H1 (cell line): ENCODE data around the gene MGME1. TPM values are rescaled to one million over a fixed set of nuclear protein-coding genes. Genes with fewer than 3 reads are reported as not detected.

Experiments used
- CTCF ChIA-PET: fragments of 300-600 bp; sonication (Branson Sonifier 250); formaldehyde crosslinking; loops from one replicate; lab custom pipeline; 2021; ENCODE audit not compliant: partially characterized antibody; lab: Charles Lee
- POLR2A ChIA-PET: fragments of 300-600 bp; sonication (Branson Sonifier 250); formaldehyde crosslinking; loops from one replicate; lab custom pipeline; 2021; ENCODE audit warnings: inconsistent platforms; ENCODE audit not compliant: partially characterized antibody; lab: Charles Lee
- DNase-seq, 2 experiments: peaks; one replicate each; pipeline versions ENCODE4 v3.0.0 to v3.0.0-alpha.2; 2010 to 2022; ENCODE audit warnings: low spot score in 2 of 2, low read depth in 1 of 2, mixed read lengths in 1 of 2
- FAIRE-seq: peaks from 2 replicates; lab custom pipeline; 2011; peaks lifted over from hg19 to GRCh38; lab: Jason Lieb, UNC
- H2AFZ ChIP-seq: 2 replicates; pipeline ENCODE4 v1.8.1; 2012; ENCODE audit warnings: low read length, inconsistent platforms
- H2AK5ac ChIP-seq: 2 replicates; pipeline ENCODE4 v1.6.1; 2013; ENCODE audit warnings: low read depth, low read length
- H2BK120ac ChIP-seq: replicated peaks from 2 replicates; pipeline ENCODE3; 2013; ENCODE audit warnings: low read depth, low read length, inconsistent platforms
- H2BK12ac ChIP-seq: 2 replicates; pipeline ENCODE4 v1.6.1; 2013; ENCODE audit warnings: low read depth, low read length
- H2BK15ac ChIP-seq: 2 replicates; pipeline ENCODE4 v1.6.1; 2013; ENCODE audit warnings: low read length
- H2BK20ac ChIP-seq: 2 replicates; pipeline ENCODE4 v1.6.1; 2013; ENCODE audit warnings: low read length
- H2BK5ac ChIP-seq: 2 replicates; pipeline ENCODE4 v1.6.1; 2013; ENCODE audit warnings: low read depth, low read length
- H3K14ac ChIP-seq: 2 replicates; pipeline ENCODE4 v1.6.1; 2013; ENCODE audit warnings: inconsistent platforms; ENCODE audit not compliant: insufficient read length
- H3K18ac ChIP-seq: 2 replicates; pipeline ENCODE4 v1.6.1; 2013; ENCODE audit warnings: low read length; ENCODE audit errors: extremely low read depth
- H3K23ac ChIP-seq: 2 replicates; pipeline ENCODE4 v1.6.1; 2013; ENCODE audit warnings: inconsistent platforms; ENCODE audit not compliant: insufficient read length
- H3K23me2 ChIP-seq: 2 replicates; pipeline ENCODE4 v1.6.1; 2013; ENCODE audit warnings: low read depth, low read length
- H3K27ac ChIP-seq: 2 replicates; pipeline ENCODE4 v1.6.1; 2011; ENCODE audit warnings: low read depth, low read length, inconsistent platforms
- H3K27me3 ChIP-seq, 4 experiments: replicated peaks in 1 of 4; 1 replicate in 1 of 4; 2 replicates in 3 of 4; pipeline versions ENCODE4 v1.6.1 to v1.8.1; 2011 to 2013; ENCODE audit warnings: low read length in 3 of 4, mild to moderate bottlenecking in 3 of 4, inconsistent platforms in 2 of 4, mixed read lengths in 2 of 4, moderate library complexity in 1 of 4; ENCODE audit not compliant: control insufficient read depth in 3 of 4, insufficient read depth in 3 of 4; ENCODE audit errors: extremely low read depth in 1 of 4
- H3K36me3 ChIP-seq, 4 experiments: 2 replicates each; pipeline versions ENCODE4 v1.6.1 to v1.8.1; 2011 to 2013; ENCODE audit warnings: mild to moderate bottlenecking in 4 of 4, low read length in 3 of 4, moderate library complexity in 2 of 4, control low read depth in 1 of 4, inconsistent platforms in 1 of 4; ENCODE audit not compliant: insufficient read depth in 4 of 4, control insufficient read depth in 2 of 4
- H3K4ac ChIP-seq: replicated peaks from 2 replicates; pipeline ENCODE3; 2013; ENCODE audit warnings: low read length, low read depth, mixed read lengths, inconsistent platforms; ENCODE audit not compliant: insufficient read length
- H3K4me1 ChIP-seq, 4 experiments: replicated peaks in 1 of 4; 1 replicate in 1 of 4; 2 replicates in 3 of 4; pipeline versions ENCODE4 v1.6.1 to v1.8.1; 2011 to 2013; ENCODE audit warnings: low read length in 3 of 4, inconsistent platforms in 2 of 4, mixed read lengths in 1 of 4; ENCODE audit not compliant: insufficient read depth in 4 of 4, control insufficient read depth in 3 of 4
- H3K4me2 ChIP-seq, 2 experiments: 2 replicates each; pipeline versions ENCODE4 v1.6.1 to v1.8.1; 2011 to 2013; ENCODE audit warnings: low read depth in 2 of 2, low read length in 2 of 2, control low read depth in 1 of 2, inconsistent platforms in 1 of 2, mild to moderate bottlenecking in 1 of 2; ENCODE audit not compliant: insufficient read depth in 1 of 2
- H3K4me3 ChIP-seq, 4 experiments: fragments of 200-600, 300-600 bp in 1 of 4; sonication (generic), shearing (Covaris generic), sonication (Bioruptor Twin) in 1 of 4; 2 replicates each; pipeline versions ENCODE4 v1.5.1 to v1.8.1; 2011 to 2016; ENCODE audit warnings: low read length in 4 of 4, low read depth in 3 of 4, control low read depth in 2 of 4, inconsistent platforms in 2 of 4, mild to moderate bottlenecking in 2 of 4, mixed read lengths in 1 of 4, moderate library complexity in 1 of 4; ENCODE audit not compliant: insufficient read depth in 2 of 4; ENCODE audit errors: extremely low read depth in 1 of 4
- H3K56ac ChIP-seq: replicated peaks from 2 replicates; pipeline ENCODE3; 2013; ENCODE audit warnings: low read depth, mild to moderate bottlenecking, mixed read lengths, low read length, inconsistent platforms; ENCODE audit not compliant: insufficient read length
- H3K79me1 ChIP-seq: 2 replicates; pipeline ENCODE4 v1.6.1; 2013; ENCODE audit warnings: low read depth, low read length, control low read depth
- H3K79me2 ChIP-seq, 2 experiments: 2 replicates each; pipeline versions ENCODE4 v1.6.1 to v1.8.1; 2012 to 2013; ENCODE audit warnings: low read length in 2 of 2, mild to moderate bottlenecking in 2 of 2, inconsistent platforms in 1 of 2; ENCODE audit not compliant: insufficient read depth in 2 of 2, control insufficient read depth in 1 of 2
- H3K9ac ChIP-seq, 4 experiments: replicated peaks in 1 of 4; 1 replicate in 1 of 4; 2 replicates in 3 of 4; pipeline versions ENCODE4 v1.6.1 to v1.8.1; 2011 to 2013; ENCODE audit warnings: low read depth in 3 of 4, low read length in 3 of 4, control low read depth in 2 of 4, mild to moderate bottlenecking in 2 of 4, moderate library complexity in 2 of 4, inconsistent platforms in 1 of 4; ENCODE audit errors: extremely low read depth in 1 of 4
- H3K9me3 ChIP-seq, 2 experiments: 2 replicates each; pipeline versions ENCODE4 v1.6.1 to v1.8.1; 2012 to 2013; ENCODE audit warnings: mild to moderate bottlenecking in 2 of 2, moderate library complexity in 2 of 2, control low read depth in 1 of 2, inconsistent platforms in 1 of 2, low read depth in 1 of 2, low read length in 1 of 2, mixed read lengths in 1 of 2; ENCODE audit not compliant: insufficient read depth in 2 of 2
- H4K20me1 ChIP-seq, 2 experiments: replicated peaks in 1 of 2; 2 replicates each; pipeline versions ENCODE3 to v1.8.1; 2011 to 2013; ENCODE audit warnings: inconsistent platforms in 2 of 2, low read length in 2 of 2, mild to moderate bottlenecking in 1 of 2; ENCODE audit not compliant: insufficient read depth in 2 of 2, control insufficient read depth in 1 of 2
- H4K5ac ChIP-seq: 2 replicates; pipeline ENCODE4 v1.6.1; 2013; ENCODE audit warnings: low read length, low read depth, mixed read lengths, inconsistent platforms; ENCODE audit not compliant: insufficient read length
- H4K8ac ChIP-seq: 2 replicates; pipeline ENCODE4 v1.8.0; 2013; ENCODE audit warnings: mild to moderate bottlenecking, moderate library complexity, low read length, inconsistent platforms; ENCODE audit not compliant: insufficient read depth; ENCODE audit errors: extremely low read depth
- H4K91ac ChIP-seq: replicated peaks from 2 replicates; pipeline ENCODE3; 2013; ENCODE audit warnings: low read length, mixed read lengths, inconsistent platforms; ENCODE audit not compliant: insufficient read length
- RNF2 ChIP-seq: fragments of 200-900, 300-1000 bp; sonication (generic); IDR thresholded peaks from 2 replicates; pipeline ENCODE4 v1.7.1; 2016; ENCODE audit warnings: borderline replicate concordance, low read depth, mild to moderate bottlenecking, antibody characterized with exemption, low read length; ENCODE audit not compliant: poor library complexity, severe bottlenecking; ENCODE audit errors: missing control alignments
- TEAD4 ChIP-seq: IDR thresholded peaks from 2 replicates; pipeline ENCODE4 v1.6.1; 2012; ENCODE audit warnings: low read depth, low read length, inconsistent platforms, mixed read lengths
- WGBS, 2 experiments: shearing (Covaris generic) in 1 of 2; methylation state at CpG; one replicate each; pipeline versions ENCODE4 v1.1.6 to v1.1.7; 2013 to 2015; ENCODE audit warnings: low lambda C conversion rate in 2 of 2, mixed read lengths in 2 of 2, inconsistent platforms in 1 of 2, low coverage in 1 of 2, missing lambda C conversion rate in 1 of 2; ENCODE audit not compliant: insufficient replicate concordance in 2 of 2, insufficient coverage in 1 of 2, insufficient read length in 1 of 2; ENCODE audit errors: extremely low coverage in 1 of 2, missing lambda C conversion rate in 1 of 2; 5-methylcytosine and 5-hydroxymethylcytosine counted together
- polyA plus RNA-seq, 7 experiments: library from polyadenylated mRNA; depleted of rRNA in 3 of 7; stranded (reverse) in 5 of 7; unstranded in 2 of 7; fragments of >200 nt in 5 of 7; fragments of 200-250 nt in 2 of 7; gene quantifications; 1 replicate in 5 of 7; 2 replicates in 1 of 7; 4 replicates in 1 of 7; pipeline versions ENCODE4 v1.2.1 to v1.2.3, GENCODE V29; 2011 to 2013; ENCODE audit warnings: missing spikeins in 2 of 7, mixed read lengths in 2 of 7
- total RNA-seq: library from RNA; stranded (reverse); fragmentation: NEBNext Ultra II Directional; extraction: Animal tissue kit (Norgen Biotek cat#: 25700); gene quantifications from 2 replicates; pipeline ENCODE4 v1.2.1, GENCODE V29; 2021

Gene MGME1
- total and polyA plus RNA-seq, 2 of the 8 experiments (the other 6 are each of a cell fraction or from before 2014, with no cell fraction given), result 27.7 to 59.0 TPM

DNA sequence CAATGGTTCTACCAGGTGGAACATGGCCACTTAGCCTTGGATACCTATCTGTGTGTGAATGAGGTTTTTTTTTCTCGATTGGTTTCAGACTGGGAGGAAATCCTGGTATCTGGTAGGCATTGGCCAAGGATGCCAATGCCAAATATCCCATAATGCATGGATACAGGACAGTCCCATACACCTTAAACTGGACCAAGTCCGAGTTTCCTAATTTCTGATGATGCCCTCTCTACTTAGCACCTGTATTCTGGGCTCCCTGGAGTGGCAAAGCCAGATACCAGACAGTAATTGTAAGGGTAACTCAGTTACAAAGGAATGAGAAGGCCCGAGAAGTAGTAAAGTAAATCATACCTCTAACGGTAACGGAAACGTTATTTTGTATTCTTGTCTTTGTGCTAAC, 18.1 kb upstream of the MGME1 start:
- Histone ChIP-seq H2AK5ac (no peak overlapping the region), H3K36me3 (peaks cover 72 to 100% (median 97%) of the 10 kb centered on the region in 4 experiments), H3K9ac (no peak overlapping the region), H2BK15ac (no peak overlapping the region), H3K18ac (no peak overlapping the region), H3K23ac (no peak overlapping the region), H3K56ac (no peak overlapping the region), H3K27ac (no peak overlapping the region), H2BK5ac (no peak overlapping the region), H4K91ac (no peak overlapping the region), H2AFZ (no peak overlapping the region), H3K4me3 (no peak overlapping the region), H4K8ac (no peak overlapping the region), H3K27me3 (no peaks in the 10 kb centered on the region), H3K23me2 (no peaks in the 10 kb centered on the region), H3K4me2 (no peak overlapping the region), H3K4ac (no peak overlapping the region), H3K79me2 (peaks cover 20 to 92% of the 10 kb centered on the region in 2 experiments; a peak in 3 of 4 replicates), H2BK20ac (no peak overlapping the region), H2BK12ac (no peak overlapping the region), H2BK120ac (no peak overlapping the region), H3K9me3 (no peaks in the 10 kb centered on the region), H3K14ac (no peak overlapping the region), H4K5ac (no peak overlapping the region), H3K79me1 (peaks cover 4% of the 10 kb centered on the region; the same call in 1 of the 2 replicates), H3K4me1 (no peaks in the 10 kb centered on the region), H4K20me1 (peaks cover 19 to 25% of the 10 kb centered on the region in 2 experiments)
- WGBS, 2 experiments, result 95% methylated on average over 6 of the region's 6 CpGs; no CpG with 5 or more reads in 1 of the 2 experiments
- DNase-seq (no peak), FAIRE-seq (no peak)
- ChIA-PET POLR2A (interaction anchor here (1.2 to 7.3 kb wide), 4 partner anchors 9 to 18 kb away, joined by 3 to 65 read pairs (median 9); partner anchors contain the start of genes MGME1 and SNX5), CTCF (no interaction called here)
- TF ChIP-seq TEAD4 (no peak), RNF2 (no peak)
